Hepatocyte (in vitro differentiated cells): ENCODE measurements around the gene TFAP2A.

Source experiments
- CTCF ChIP-seq: fragments of 200-600 bp; sonication (generic); IDR thresholded peaks from 2 replicates; pipeline ENCODE4 v1.5.1; 2016; ENCODE audit warnings: antibody characterized with exemption, mild to moderate bottlenecking; ENCODE audit not compliant: poor library complexity
- EZH2 ChIP-seq: fragments of 200-600 bp; sonication (generic); IDR thresholded peaks from 2 replicates; pipeline ENCODE4 v1.6.1; 2016; ENCODE audit warnings: antibody characterized with exemption, mild to moderate bottlenecking, borderline replicate concordance

- no peak for TF ChIP-seq EZH2
- TF ChIP-seq CTCF: no peak
Observed at GRCh38 chr6:10386220-10386619, 28.7 kb downstream of the TFAP2A start.
